GM21717 (cell line): ENCODE measurements around the gene CACNA1C.

Experiments
- ATAC-seq: cut with Tn5 transposase; IDR thresholded peaks from one replicate; pipeline ENCODE4 v1.9.1; 2021; ENCODE audit warnings: mild to moderate bottlenecking, moderate library complexity; ENCODE audit not compliant: unreplicated experiment

CACNA1C gene

DNA sequence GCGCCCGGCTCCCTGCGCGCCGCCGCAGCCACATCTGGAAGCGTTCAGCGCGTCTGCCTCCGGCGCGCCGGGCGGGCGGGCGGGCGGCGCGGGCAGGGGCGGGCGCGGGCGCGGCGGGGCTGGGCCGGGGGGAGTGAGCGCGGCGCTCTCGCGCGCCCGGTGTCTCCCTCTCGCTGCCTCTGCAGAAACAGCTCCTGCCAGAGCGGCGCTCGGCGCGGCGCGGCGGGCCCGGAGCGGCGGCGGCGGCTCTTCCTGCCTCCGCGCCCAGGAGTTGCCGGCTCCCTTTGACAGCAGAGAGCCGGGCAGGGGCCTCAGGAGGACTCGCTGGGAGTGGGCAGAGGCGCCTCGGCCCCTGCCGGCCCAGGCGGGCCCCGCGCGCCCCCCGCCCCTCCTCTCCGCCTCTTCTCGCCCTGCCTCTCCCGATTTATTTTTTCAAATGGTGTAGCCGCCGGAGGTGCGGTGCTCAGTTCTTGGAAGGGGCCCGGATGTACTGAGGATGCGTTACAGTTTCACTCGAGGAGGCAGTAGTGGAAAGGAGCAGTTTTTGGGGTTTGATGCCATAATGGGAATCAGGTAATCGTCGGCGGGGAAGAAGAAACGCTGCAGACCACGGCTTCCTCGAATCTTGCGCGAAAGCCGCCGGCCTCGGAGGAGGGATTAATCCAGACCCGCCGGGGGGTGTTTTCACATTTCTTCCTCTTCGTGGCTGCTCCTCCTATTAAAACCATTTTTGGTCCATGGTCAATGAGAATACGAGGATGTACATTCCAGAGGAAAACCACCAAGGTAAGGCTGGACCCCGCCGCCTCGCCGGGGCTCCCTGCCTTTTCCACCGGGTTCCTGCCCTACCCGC, at the start of gene CACNA1C:
CACNA1C (plus strand) TSS at position 162 of the 853 bp plus-strand sequence; CDS start at position 738, 576 bp downstream.
- no peak for ATAC-seq

DNA sequence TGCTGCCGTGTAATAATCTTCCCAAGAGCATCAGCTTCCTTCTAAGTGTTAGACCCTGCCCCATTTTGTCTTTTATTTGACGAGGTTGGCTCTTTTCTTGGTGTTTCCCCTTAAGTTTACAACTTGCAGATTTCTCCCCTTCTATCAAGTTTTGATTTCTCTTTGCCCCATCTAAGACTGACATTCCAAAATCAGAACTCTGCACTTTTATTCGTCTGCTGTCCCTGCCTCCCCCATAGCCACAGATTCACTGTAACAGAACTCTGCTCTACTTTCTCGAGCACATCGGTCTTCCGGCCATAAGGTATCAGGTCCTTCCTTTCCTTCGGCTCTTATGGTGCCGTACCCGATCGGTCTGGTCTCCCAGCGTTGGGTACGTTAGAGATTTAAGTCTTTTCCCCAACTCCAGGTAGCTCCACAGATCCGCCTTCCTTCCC, 49.1 kb upstream of the CACNA1C start:
- ATAC-seq: no peak

DNA sequence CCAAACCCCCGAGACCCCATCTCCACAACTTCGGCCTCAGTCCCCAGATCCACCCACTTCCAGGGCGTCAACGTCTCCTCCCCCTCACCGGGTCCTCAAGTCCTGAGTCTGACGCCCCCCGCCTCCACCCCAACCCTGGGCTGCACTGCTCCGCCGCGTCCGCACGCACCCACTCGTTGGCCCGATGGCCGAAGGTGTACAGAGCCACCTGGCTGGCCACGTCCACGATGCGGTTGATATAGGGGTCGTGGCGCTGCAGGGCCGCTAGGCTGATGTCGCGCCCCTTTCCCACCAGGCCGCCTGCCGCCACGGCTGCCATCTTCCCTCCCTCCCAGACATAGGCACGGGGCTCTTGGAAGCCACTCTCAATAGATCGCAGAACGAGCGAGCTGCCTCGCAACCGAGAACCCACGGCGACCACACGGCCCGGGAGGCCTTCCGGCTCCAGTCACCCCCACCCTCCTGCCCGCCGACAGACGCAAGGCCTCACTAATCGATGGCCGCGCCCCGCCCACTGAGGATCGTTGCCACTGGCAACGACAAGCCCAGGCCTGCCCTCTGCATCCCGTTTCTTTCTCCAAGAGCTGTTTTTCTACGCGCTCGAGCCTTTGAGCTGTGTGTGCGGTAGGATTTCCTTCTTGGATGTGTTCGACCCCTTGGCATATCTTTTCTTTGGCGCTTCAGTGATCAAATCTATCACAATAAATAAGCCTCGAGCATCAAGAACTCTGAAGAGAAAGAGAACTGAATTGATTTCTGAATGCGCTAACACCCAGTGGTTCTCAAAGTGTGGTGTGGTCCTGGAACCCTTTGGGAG, 48.5 kb upstream of the CACNA1C start, which contains the start of gene DCP1B:
DCP1B (minus strand) TSS at position 345 of the 817 bp plus-strand sequence; CDS start at position 319, 26 bp downstream.
- ATAC-seq: peak; percentile 94

DNA sequence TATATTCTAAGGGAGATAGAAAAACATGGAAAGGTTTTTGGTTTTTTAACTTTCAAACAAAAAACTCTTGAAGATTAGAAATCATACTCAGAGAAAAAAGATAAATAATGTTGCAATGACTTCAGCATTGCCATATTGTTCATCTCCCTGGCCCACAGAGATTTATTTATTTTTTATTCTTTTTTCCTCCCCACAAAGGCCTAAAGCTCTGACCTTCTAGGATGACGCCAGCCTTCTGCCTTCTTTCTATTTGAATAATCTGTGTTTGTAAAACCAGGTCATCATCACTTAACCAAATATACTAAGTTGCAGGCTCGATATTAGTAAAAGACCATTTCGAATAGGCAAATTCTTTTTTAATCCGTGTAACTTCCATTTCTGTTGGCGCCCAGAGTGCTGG, 44.1 kb upstream of the CACNA1C start:
- ATAC-seq: no peak

DNA sequence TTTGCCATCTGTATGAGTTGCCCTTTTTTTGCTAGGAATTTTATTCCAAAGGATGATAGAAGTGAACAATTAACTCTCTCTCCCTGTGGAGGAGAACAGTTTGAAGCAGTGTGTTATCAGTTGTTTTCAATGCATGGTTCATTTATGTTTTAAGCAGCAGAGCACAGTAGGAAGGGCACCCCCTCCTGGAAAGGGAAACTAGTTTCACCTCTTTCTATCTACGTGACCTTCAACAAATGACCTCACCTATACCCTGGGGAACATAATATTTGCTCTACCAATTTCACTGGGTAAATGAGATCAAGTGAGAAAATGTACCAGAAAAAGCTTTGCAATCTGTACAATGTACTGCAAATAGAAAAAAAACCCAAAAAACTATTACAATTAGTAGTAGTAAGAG, 43.2 kb upstream of the CACNA1C start:
- ATAC-seq: no peak

DNA sequence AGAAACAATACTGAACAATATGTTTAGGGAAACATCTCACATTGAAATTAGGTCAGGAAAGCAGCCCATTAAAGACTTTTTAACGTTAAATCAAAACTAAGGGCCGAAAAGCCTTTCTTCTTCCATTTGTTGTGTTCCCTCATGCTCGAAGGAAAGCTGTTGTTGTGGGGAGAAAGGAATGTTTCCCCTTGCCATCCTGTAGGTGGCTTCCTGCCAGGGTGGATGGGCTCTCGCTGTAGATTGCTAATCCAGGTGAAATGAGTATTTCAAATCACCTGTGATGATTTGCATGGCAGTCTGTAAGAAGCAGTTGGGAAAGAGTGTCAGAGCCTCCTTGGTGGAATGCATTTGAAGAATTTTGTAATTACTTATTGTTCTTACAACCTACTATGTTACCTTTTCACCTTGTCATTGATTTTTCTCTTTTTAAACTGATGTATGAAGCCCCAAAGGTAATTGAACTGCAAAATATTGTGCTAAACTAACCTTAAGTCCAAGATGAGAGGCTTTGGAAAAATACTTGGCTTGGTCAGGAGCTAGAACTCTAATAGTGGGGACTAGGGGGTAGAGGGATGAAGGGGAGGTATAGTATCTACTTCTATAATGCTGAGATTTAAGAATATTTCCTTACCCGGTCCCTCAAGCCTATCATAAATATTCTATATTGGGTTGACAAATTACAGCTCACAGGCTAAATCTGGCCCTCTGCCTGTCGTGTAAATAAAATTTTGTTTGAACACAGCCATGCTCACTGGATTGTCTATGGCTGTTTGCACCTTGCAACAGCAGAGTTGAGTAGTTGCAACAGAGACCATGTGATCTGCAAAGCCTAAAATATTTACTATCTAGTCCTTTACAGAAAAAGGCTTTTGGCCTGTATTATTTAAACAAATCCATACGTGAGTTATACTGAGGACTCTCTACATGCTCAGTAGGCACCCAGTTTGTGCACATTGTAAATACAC, 40.9 kb upstream of the CACNA1C start:
- ATAC-seq: no peak

DNA sequence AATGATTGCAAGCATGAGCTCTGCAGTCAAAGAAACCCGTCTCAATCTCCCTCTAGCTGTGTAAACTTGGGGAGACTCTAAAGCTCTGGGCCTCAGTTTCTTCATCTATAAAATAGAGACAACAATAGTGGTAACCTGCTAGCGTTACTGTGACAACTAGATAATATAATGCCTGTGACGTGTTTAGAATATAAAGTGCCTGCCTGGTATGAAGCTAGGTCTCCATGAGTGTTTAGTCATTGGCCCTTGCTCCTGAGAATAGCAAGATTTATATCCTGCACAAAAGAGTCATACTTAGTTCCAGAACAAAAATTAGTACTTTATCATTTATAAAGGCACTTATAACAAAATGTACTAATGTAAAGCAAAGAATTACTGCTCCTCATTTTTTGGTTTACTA, 39.7 kb upstream of the CACNA1C start:
- no peak for ATAC-seq

DNA sequence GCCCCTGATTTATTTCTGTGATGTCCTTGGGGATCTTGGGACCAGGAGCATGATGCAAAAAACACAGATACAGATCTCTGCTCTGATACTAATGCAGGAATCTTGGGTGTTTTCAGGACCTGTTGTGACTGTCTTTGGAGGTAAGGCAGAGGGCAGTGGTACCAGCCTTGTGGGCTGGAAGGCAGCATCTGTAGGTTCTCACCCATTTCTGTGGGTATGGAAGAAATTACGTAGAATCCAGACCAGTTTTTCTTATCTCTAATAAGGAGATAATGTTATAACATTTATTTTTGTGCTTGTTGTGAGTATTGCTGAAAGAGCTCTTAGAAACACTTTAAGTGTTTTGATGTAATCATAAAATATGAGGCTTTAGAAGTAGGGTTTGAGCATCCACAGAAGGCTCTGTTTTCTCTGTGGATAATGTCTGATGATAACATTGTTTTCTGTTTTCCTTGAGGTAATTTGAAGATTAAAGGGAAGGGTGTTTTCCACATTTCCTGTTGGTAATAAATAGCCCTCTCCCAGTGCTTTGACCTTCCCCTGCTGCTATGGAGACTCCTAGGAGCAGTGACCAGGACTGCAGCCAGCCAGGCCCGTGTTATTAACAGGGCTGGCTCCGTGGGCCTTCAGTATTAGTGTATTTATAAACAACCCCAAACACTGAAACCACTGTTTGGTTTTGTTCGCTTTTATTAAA, 39.1 kb upstream of the CACNA1C start:
- ATAC-seq: no peak

DNA sequence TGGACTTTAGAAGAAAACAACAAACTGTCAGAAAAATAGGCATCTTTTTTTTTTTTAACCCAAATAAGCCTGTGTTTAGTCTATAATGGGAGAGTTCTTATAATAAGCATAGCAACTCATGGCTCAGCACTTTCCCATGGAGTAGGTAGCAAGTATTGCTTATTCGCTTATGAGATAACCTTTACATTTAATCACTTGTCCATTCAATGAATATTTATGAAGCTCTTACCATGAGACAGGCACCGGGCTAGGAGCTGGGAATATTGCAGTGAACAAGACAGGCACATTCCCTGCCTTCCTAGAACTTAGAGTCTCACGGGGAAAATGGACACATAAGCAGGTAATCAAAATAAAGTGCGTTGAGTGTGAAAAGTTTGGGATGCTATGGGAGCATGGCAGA, 38.6 kb upstream of the CACNA1C start:
- no peak for ATAC-seq

DNA sequence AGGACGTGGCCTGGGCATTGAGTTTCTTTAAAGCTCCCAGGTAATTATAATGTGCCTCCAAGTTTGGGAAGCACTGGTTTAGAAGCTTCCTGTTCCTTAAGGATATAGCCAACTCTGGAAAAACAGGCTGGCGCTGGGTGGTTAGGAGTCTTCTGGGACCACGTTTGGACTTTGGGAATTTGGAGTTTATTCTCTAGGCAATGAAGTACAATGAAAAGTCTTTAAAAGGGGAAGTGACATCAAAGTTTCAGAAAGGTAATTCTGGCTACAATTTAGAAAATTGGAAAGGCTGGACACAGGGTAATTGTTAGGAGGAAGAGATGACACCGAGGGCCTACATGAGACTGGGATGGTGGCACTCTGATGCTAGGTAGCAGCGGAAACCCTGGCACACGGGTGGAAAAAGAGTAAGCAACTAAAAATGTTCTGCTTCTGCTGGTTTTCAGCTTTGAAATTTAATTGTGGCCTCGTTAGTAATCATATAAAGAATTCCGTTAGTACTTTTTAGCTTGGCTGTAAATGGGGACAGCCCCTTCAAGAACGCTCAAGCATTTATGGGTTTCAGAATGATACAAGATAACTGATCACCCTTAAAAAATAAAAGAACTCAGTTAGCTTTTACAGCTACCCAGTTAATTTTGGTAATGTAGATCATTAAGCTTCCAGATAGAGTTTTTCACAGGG, 35.8 kb upstream of the CACNA1C start:
- no peak for ATAC-seq

DNA sequence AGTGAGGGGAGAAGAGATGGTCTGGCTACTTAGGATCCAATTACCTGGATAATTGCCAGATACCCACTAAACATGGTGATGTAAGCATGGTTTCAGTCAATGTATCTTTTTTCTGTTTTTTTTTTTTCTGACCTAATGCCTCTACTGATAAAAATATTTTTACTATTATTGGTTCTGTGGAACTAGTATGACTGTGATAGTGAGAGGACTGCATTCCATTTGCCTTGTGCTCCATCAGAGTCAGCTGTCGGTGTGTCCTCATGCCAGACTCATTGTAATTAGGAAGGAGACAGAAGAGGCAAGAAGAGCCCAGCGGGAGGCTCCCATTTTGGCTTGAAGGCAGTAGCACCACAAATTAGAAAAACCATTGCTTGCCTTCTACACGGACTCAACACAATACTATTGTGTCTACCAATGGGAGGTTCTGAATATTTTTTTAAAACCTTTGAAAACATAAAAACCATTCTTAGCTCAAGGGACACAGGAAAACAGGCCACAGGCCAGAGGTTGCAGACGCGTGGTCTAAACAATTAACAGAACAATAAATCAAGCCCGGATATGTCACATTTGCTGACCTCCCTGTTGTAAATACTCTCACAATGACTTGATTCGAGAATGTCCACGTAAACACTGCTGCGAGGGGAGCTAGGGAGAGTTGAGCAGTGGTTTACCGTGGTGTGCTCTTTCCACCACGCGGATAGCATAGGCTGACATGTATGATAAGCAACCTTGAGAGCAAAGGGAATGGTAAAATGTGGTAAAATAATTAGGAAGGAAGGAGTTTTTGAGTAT, 35.0 kb upstream of the CACNA1C start:
- ATAC-seq: no peak

DNA sequence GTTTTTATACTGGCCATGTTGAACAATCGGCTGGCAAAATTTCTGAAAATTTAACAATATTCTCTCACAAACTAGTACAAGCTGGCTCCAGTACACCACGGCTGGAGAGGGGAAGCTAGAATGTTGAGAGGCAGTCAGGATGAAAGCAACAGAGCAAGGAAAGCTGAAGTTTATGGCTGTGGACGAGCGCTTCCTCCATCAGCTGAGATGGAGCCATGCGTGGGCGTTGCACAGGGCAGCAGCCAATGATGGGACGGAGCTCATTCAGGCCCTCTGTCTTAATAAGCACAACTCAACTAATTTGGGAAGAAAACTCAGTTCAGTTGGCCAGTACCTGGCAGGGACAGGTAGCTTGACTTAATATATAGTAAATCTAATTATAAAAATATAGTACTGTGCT, 34.4 kb upstream of the CACNA1C start:
- ATAC-seq: no peak

DNA sequence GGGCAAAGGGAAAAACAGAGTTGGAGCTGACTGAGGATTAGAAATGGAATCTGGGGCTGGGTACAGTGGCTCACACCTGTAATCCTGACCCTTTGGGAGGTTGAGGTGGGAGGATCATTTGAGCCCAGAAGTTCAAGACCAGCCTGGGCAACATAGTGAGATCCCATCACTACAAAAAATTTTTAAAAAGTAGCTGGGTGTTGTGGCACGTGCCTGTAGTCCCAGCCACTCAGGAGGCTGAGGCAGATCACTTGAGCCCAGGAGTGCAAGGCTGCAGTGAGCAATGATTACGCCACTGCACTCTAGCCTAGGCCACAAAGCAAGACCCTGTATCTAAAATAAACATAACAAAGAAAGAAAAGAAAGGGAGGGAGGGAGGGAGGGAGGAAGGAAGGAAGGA, 33.7 kb upstream of the CACNA1C start:
- ATAC-seq: no peak

DNA sequence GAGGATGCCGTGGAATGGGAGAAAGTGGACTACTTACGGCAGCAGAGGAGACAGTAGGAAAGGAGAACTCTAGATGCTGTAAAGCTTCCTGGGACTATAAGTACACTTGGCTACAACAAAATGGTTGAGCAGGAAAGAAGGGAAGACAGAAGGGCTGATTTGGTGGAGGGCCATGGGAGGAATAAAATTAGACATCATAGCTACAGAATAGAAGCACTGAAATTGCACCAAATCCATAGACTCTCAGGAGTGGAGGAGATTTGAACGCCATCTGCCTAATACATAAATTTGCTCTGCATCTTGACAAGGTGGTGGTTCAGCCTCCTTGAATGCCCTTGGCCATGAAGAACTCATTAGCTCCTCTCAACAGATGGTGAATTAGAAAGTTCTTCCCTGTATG, 32.3 kb upstream of the CACNA1C start:
- no peak for ATAC-seq

DNA sequence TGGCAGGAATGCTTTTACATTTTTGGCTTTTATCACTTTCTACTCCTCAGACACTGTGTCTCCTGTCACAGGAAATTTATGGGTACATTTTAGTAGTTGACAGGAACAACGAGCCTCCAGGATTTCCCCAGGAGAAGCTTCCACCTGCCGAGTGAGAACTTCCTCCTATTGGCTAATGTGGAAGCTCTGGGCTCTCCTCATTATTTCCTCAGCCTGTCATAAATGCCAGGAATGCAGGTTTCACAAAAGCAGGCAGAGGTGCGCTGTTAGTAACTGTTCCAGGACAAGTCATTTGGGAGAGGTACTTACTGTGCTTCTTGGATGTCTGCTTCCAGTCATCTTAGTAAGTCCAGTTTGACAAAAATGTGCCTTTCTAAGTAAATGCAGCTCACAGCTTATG, 29.4 kb upstream of the CACNA1C start:
- no peak for ATAC-seq

DNA sequence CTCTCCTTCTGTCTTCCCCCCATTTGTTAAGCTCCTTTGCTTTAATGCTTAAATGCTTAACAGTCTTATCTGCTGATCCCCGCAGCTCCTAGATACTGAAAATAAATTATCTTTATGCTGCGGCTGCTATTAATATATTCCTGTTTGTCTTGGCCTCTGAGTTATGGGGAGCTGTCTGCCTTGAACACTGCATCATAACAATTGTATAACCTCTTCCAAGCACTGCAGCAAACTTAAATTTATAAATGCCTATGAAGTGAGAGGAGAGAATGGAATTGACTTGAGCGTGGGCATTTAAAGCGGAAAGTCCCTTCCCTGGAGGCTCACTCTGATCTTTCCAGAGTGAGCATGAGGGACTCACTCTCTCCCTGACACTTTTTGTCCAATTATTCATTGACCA, 25.4 kb upstream of the CACNA1C start:
- no peak for ATAC-seq

DNA sequence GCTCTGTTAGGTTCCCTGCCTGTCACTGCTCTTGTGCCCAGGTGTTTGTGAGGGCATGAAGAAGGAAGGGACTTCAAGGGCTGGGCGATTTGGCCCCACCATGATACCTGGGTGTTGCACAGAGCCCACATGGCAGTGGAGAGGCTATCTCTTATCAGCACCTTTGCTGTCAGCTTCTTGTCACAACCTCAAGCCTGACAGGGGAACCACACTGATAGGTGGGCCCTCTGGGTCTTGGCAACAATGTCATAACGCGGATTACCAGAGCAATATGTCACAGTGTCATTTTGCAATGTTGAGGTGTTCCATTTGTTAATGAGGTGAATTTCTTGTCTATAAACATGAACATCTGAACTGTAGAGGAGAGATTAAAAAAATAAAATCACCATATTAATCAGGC, 22.9 kb upstream of the CACNA1C start:
- ATAC-seq: no peak

DNA sequence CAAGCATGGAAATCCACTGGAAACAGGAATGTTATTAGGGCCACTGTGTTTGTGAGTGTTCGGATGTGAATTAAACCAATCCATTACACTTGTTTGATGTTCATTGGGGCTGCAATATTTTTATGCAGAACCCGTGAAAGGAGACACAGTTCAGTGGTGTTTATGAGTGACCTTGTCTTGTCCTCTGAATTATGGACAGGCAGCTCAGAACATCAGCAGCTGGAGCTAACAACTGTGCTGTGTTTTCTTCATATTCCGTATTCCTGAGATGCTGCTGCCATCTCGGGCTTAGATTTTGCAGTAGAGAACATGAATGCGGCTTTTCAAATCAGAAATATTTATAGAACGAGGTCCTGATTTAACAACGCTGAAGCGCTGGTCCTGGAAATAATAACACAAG, 20.3 kb upstream of the CACNA1C start:
- no peak for ATAC-seq
